Activated naive CD8-positive, alpha-beta T cell treated with anti-CD3 and anti-CD28 coated beads, Interleukin-2, amount 10 ng/mL, durations not matched to agents 7 days and 5 days (primary cell): ENCODE measurements around the gene FASTKD3. TPM values are rescaled to one million over a fixed set of nuclear protein-coding genes. Genes with fewer than 3 reads are reported as not detected.
A peak's percentile ranks its signal among the peaks of the same experiment; 100 is the strongest.

Experiments
- ATAC-seq: fragments of 150-1000 bp; cut with Tn5 transposase; one replicate; pipeline ENCODE4 v1.10.0; 2021; ENCODE audit warnings: low read depth, moderate library complexity
- POLR2A ChIA-PET: fragments of 350-600 bp; sonication (Branson Sonifier 250); formaldehyde crosslinking; loops from one replicate; lab custom pipeline; 2021; ENCODE audit warnings: antibody characterized with exemption; lab: Charles Lee
- DNase-seq: peaks from one replicate; pipeline ENCODE4 v3.0.0; 2021
- H3K27ac Mint-ChIP-seq: one replicate; pipeline ENCODE4 v1.8.0; 2022; ENCODE audit warnings: mild to moderate bottlenecking, mixed read lengths
- H3K27me3 Mint-ChIP-seq: one replicate; pipeline ENCODE4 v1.8.0; 2022; ENCODE audit warnings: mild to moderate bottlenecking, moderate library complexity, mixed read lengths
- H3K36me3 Mint-ChIP-seq: one replicate; pipeline ENCODE4 v1.8.0; 2021; ENCODE audit warnings: mild to moderate bottlenecking, mixed read lengths
- H3K4me1 Mint-ChIP-seq: one replicate; pipeline ENCODE4 v1.8.0; 2021; ENCODE audit warnings: mixed read lengths
- H3K4me3 Mint-ChIP-seq: one replicate; pipeline ENCODE4 v1.8.0; 2022; ENCODE audit warnings: mild to moderate bottlenecking, moderate library complexity, mixed read lengths
- H3K9me3 Mint-ChIP-seq: one replicate; pipeline ENCODE4 v1.8.0; 2021; ENCODE audit warnings: mixed read lengths
- total RNA-seq, 2 experiments: library from RNA; stranded (reverse); gene quantifications; one replicate each; pipeline ENCODE4 v1.2.3, GENCODE V29; 2021

The FASTKD3 gene
- total RNA-seq, 2 experiments from 2014 or later = 11.9 to 14.8 TPM

DNA sequence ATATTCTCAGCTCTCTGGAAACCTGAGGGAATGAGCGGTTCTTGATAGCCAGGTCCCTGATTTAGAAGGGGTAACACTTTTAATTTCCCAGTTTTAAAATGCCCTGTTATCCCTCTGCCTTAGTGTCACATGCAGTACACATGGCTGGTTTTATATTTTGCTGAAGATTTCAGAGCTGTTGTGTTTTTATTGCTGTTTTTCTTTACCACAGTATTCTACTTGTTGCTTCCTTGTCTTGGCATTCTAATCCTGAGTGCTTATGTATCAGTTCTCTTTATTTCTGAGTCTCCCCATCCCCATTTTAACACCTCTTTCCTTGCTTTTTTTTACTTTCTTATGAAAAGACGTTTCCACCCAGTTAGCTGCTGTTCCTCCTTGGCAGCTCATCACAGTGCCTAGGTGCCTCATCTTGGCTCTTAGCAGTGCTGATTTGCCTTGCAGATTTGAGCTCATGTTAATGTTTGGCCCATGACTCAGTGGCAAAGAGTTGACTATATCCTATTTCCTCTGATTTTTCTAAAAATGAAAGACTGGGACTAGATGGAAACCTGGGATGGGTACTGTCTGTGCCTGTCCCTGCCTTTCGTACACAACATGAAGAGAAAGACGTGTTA, 3.8 kb upstream of the FASTKD3 start:
- peaks cover 14% of the 10 kb centered on the region for H3K36me3 Mint-ChIP-seq
- POLR2A ChIA-PET = no interaction called here
- peak overlapping the region; percentile 74 for H3K27ac Mint-ChIP-seq
- no peaks in the 10 kb centered on the region for H3K27me3 Mint-ChIP-seq
- no peak for ATAC-seq
- H3K4me3 Mint-ChIP-seq = peak overlapping the region; percentile 46
- no peak for DNase-seq
- peaks cover 42% of the 10 kb centered on the region for H3K4me1 Mint-ChIP-seq
- no peaks in the 10 kb centered on the region for H3K9me3 Mint-ChIP-seq

GRCh38 chr5:7871653-7872052, 2.8 kb upstream of the FASTKD3 start:
- Mint-ChIP-seq H3K4me1 (peaks cover 50% of the 10 kb centered on the region), H3K36me3 (peaks cover 15% of the 10 kb centered on the region), H3K27ac (peak overlapping the region; percentile 19), H3K27me3 (no peaks in the 10 kb centered on the region), H3K9me3 (no peaks in the 10 kb centered on the region), H3K4me3 (no peak overlapping the region)
- POLR2A ChIA-PET = no interaction called here
- no peak for ATAC-seq
- no peak for DNase-seq

DNA sequence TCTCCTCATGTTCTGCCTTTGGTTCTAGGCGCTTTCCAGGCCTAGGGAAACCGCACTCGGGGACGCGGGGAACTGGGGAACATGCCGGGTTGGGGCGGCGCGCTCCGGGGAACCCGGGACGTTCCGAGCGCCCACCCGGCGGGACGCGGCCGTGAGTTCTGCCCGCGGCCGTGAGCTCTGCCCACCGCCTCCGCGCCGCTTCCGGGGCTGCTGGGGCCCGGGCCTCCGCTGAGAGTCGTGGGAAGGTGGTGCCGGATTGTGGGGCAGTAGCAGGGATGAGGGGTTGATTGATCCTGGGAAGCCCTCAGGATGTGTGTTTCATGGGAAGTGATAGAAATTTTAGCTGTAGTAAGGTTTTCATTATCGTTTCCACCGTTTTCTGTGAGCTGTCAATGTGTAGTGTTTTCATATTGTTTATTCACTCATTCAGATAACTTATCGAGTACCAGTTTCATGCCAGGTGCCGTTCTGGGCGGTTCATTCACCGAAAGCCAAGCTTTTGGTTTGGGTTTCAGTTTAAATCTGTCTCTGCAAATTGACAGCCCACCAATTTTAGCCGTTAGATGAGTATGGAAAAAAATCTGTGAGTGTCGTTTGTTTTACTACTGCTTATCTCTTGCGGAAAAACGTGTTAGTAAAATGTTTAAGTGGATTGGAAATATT, 774 bp upstream of the FASTKD3 start:
- Mint-ChIP-seq H3K36me3 (peaks cover 24% of the 10 kb centered on the region), H3K27ac (peak overlapping the region; percentile 82), H3K27me3 (no peaks in the 10 kb centered on the region), H3K4me3 (peak overlapping the region; percentile 91), H3K4me1 (peaks cover 59% of the 10 kb centered on the region), H3K9me3 (no peaks in the 10 kb centered on the region)
- DNase-seq (peak; percentile 64), ATAC-seq (peak; percentile 28)
- POLR2A ChIA-PET = interaction anchor here (1.0 to 1.8 kb wide), 6 partner anchors 9 to 20 kb away, joined by 3 to 11 read pairs (median 3); no protein-coding TSS in a partner anchor

DNA sequence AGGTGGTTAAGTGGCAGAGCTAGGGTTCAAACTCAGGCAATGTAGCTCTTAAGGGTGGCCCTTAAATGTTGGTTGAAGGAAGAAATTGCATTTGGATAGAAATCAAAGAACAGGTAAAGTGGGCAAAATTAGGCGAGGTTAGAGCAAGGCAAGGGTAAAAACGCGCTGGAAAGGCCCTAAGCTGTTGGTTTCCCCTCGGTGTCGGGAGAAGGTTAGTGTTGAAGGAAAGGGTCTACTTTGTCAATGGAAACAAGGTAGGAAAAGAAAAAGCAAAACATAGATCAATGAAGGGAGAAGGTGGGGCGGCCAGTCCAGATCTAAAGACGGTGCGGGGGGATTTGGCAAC, 431 bp downstream of the FASTKD3 start:
- H3K36me3 Mint-ChIP-seq = peaks cover 24% of the 10 kb centered on the region
- no peak for DNase-seq
- H3K27ac Mint-ChIP-seq = peak overlapping the region; percentile 82
- peak overlapping the region; percentile 92 for H3K4me3 Mint-ChIP-seq
- H3K4me1 Mint-ChIP-seq = peaks cover 56% of the 10 kb centered on the region
- no peaks in the 10 kb centered on the region for H3K27me3 Mint-ChIP-seq
- H3K9me3 Mint-ChIP-seq = no peaks in the 10 kb centered on the region
- ATAC-seq = peak; percentile 1
- POLR2A ChIA-PET = interaction anchor here (1.0 to 1.8 kb wide), 7 partner anchors 8 to 19 kb away, joined by 3 to 11 read pairs (median 3); no protein-coding TSS in a partner anchor

- ATAC-seq (no peak), DNase-seq (no peak)
- peaks cover 18% of the 10 kb centered on the region for H3K36me3 Mint-ChIP-seq
- peaks cover 47% of the 10 kb centered on the region for H3K4me1 Mint-ChIP-seq
- POLR2A ChIA-PET = no interaction called here
- no peaks in the 10 kb centered on the region for H3K27me3 Mint-ChIP-seq
- H3K4me3 Mint-ChIP-seq = peak overlapping the region; percentile 12
- H3K9me3 Mint-ChIP-seq = no peaks in the 10 kb centered on the region
- H3K27ac Mint-ChIP-seq = no peak overlapping the region
These were observed 1.6 kb downstream of the FASTKD3 start for GRCh38 chr5:7867260-7867659.

DNA sequence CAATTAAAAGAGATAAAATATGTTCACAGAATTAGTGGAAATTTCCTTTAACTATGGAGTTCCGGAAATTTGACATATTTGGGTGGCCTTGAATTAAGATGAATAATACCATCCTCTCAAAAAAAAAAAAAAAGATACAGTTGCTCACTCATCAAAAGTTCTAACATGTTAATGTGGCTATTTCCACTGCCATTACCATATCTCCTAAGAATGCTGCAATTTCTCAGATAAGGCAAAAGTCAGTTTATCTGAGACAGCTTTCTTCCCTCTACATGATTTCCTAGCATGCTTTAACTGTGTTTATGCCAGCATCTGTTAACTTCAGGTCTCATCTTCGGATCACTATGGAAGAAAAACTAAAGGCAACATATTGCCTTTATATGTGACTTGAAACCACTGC, 2.6 kb downstream of the FASTKD3 start:
- no peak overlapping the region for H3K27ac Mint-ChIP-seq
- POLR2A ChIA-PET = interaction anchor here (0.5 kb wide), 1 partner anchor 744 kb away, joined by 3 read pairs; no protein-coding TSS in a partner anchor
- no peak overlapping the region for H3K4me3 Mint-ChIP-seq
- H3K9me3 Mint-ChIP-seq = no peaks in the 10 kb centered on the region
- DNase-seq = no peak
- no peak for ATAC-seq
- H3K4me1 Mint-ChIP-seq = peaks cover 39% of the 10 kb centered on the region
- H3K36me3 Mint-ChIP-seq = peaks cover 17% of the 10 kb centered on the region
- H3K27me3 Mint-ChIP-seq = no peaks in the 10 kb centered on the region

DNA sequence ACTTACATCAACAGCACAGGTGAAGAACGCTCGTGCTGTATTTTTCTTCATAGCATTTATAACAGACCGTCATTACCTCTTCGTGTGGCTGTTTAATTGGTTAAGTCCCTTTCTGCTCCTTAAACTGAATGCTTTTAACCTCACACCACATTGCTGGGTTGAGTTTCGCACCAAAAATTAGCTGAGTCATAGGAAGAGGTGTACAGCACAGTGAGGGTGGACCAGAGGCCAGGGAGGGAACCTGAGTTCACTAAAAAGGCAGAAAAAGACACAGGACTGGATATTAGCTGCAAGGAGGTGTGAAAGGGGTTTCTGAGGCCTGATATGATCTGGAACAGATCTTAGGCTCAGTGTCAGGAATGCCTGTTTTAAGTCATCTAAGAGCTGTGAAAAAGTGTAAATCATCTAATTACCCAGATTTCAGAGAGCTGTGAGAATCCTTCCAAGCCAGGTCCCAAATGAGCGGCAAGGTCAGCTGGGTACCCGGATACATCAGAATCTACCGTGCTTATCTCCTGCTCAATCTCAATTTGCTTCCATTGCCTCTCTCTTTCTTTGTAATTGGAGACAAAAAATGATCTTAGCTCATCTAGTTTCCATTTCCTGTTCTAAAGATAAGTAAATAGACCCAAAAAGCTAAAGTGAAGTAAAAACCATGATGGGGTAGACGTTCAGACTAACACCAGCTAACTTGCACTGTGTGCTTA, 10.8 kb downstream of the FASTKD3 start:
- Mint-ChIP-seq H3K4me1 (peaks cover 13% of the 10 kb centered on the region), H3K9me3 (peaks cover 3% of the 10 kb centered on the region), H3K27ac (peak overlapping the region; percentile 66), H3K4me3 (peak overlapping the region; percentile 9), H3K27me3 (peaks cover 5% of the 10 kb centered on the region), H3K36me3 (peaks cover 10% of the 10 kb centered on the region)
- DNase-seq = no peak
- ATAC-seq = peak; percentile 50
- POLR2A ChIA-PET = interaction anchor here (1.7 kb wide), 1 partner anchor 11 kb away, joined by 11 read pairs; the partner anchor contains the start of genes FASTKD3 and MTRR

DNA sequence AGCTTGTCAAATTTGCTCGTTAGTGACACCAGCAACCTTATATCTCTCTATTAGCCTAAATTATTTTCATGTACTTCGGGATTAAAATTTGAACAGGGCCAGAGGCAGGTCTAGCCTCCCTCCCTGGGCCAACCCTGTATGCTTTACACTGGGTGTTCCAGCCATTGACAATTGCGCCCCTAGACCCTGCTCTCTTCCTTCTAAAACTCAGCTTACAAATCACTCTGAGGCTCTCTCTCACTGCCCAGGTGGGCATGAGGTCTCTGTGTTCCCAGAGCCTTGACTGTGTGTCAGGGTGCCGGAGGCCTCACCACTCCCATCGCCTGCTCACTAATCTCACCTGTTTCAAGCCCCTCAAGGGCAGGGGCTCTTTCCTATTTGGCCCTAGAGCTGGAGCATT, 11.5 kb downstream of the FASTKD3 start:
- Mint-ChIP-seq H3K4me1 (peaks cover 16% of the 10 kb centered on the region), H3K4me3 (no peak overlapping the region), H3K27me3 (peaks cover 5% of the 10 kb centered on the region), H3K36me3 (peaks cover 10% of the 10 kb centered on the region), H3K27ac (no peak overlapping the region), H3K9me3 (peaks cover 3% of the 10 kb centered on the region)
- no peak for DNase-seq
- ATAC-seq = no peak
- POLR2A ChIA-PET = interaction anchor here (1.7 kb wide), 1 partner anchor 11 kb away, joined by 11 read pairs; the partner anchor contains the start of genes FASTKD3 and MTRR

DNA sequence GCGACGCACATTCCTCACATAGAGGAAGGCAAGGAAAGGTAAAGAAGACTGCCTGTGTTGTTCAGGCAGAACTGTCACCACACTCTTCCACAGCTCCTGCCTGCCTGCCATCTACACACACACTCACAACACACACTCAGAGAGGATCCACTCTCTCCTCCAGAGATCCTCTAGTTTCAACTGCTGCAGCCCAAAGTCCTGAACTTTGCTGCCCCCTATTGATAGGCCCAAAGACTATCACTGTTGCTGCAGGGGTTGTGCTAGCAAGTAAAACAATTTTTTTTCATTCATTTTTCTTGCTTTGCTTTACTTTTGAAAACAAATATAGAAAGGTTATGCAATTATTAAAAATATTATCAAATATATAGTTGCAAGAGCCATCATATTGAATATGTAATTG, 12.0 kb downstream of the FASTKD3 start:
- Mint-ChIP-seq H3K27me3 (peaks cover 5% of the 10 kb centered on the region), H3K4me1 (peaks cover 21% of the 10 kb centered on the region), H3K4me3 (no peak overlapping the region), H3K36me3 (peaks cover 10% of the 10 kb centered on the region), H3K9me3 (peaks cover 3% of the 10 kb centered on the region), H3K27ac (no peak overlapping the region)
- POLR2A ChIA-PET = no interaction called here
- ATAC-seq (peak; percentile 65), DNase-seq (no peak)

- Mint-ChIP-seq H3K36me3 (peaks cover 12% of the 10 kb centered on the region), H3K9me3 (peaks cover 3% of the 10 kb centered on the region), H3K4me1 (peaks cover 27% of the 10 kb centered on the region), H3K27ac (no peak overlapping the region), H3K27me3 (peaks cover 8% of the 10 kb centered on the region), H3K4me3 (no peak overlapping the region)
- POLR2A ChIA-PET = no interaction called here
- no peak for ATAC-seq
- DNase-seq = no peak
These were observed 13.2 kb downstream of the FASTKD3 start for GRCh38 chr5:7855611-7856010.

GRCh38 chr5:7852988-7853387, 15.8 kb downstream of the FASTKD3 start:
- no peak for ATAC-seq
- Mint-ChIP-seq H3K9me3 (peaks cover 3% of the 10 kb centered on the region), H3K4me1 (peaks cover 24% of the 10 kb centered on the region), H3K4me3 (no peak overlapping the region), H3K27ac (no peak overlapping the region), H3K36me3 (peaks cover 5% of the 10 kb centered on the region), H3K27me3 (peaks cover 29% of the 10 kb centered on the region)
- DNase-seq = no peak
- POLR2A ChIA-PET = no interaction called here

DNA sequence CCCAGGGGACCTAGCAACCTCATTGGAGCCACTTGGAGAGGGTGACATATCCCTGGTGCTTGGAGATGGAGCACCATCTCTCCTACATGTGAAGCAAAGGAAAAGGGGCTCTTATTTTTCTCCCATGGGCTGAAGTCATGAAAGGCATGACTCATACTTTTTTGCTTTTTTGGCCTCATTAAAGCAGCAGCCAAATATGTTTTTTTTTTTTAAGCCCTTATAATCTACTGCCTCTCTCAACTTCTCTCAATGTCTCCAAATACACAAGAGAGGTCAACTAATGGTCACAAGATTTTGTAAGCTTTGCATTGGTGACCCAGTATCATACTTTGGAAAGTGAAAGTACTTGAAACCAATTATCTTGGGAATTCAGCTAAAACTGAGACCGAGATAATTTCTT, 16.3 kb downstream of the FASTKD3 start:
- Mint-ChIP-seq H3K36me3 (peaks cover 4% of the 10 kb centered on the region), H3K4me1 (peaks cover 21% of the 10 kb centered on the region), H3K27me3 (peaks cover 33% of the 10 kb centered on the region), H3K27ac (no peak overlapping the region), H3K4me3 (no peak overlapping the region), H3K9me3 (peaks cover 3% of the 10 kb centered on the region)
- DNase-seq (no peak), ATAC-seq (no peak)
- POLR2A ChIA-PET = no interaction called here

DNA sequence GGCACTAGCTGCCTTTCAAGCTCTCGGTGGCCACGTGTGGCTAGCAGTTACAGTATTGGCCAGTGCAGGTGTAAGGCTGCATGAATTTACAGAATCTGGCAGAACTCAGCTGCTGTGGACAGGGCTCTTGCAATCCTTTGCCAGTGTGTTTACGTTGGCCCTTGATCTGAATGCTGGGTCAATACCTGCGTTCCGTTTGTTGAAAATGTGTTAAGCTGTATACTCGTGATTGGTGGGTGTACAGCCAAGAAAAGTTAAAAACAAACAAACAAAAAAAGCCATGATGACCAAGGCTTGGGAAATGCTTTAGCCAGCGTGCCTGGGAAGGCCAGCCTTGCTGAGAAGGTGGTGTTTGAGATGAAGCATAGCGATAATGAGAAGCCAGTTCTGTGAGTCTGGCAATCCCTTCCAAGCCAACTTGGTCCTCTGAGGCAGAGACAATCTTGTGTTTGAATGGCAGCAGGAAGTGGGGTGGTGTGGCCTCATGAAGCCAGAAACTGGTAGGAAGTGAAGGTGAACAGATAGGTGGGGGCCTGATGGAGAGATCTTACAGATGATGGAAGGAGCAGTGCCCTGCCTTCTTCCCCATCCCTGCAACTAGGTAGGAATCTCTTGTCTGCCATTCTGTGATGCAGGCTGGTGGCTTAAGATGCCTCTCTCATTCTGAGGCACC, 17.1 kb downstream of the FASTKD3 start:
- ATAC-seq (peak; percentile 67), DNase-seq (no peak)
- Mint-ChIP-seq H3K27ac (no peak overlapping the region), H3K4me3 (peak overlapping the region; percentile 2), H3K9me3 (peaks cover 3% of the 10 kb centered on the region), H3K4me1 (peaks cover 20% of the 10 kb centered on the region), H3K27me3 (peaks cover 38% of the 10 kb centered on the region), H3K36me3 (peaks cover 4% of the 10 kb centered on the region)
- POLR2A ChIA-PET = interaction anchor here (0.9 kb wide), 1 partner anchor 17 kb away, joined by 3 read pairs; the partner anchor contains the start of genes FASTKD3 and MTRR
